Raji (cell line): ENCODE data around the gene DVL3.

Source experiments
- POLR2A ChIP-seq: IDR thresholded peaks from 2 replicates; pipeline ENCODE4 v1.6.1; 2011; ENCODE audit warnings: low read depth, low read length, control low read depth; ENCODE audit not compliant: insufficient read depth

DVL3 gene

DNA sequence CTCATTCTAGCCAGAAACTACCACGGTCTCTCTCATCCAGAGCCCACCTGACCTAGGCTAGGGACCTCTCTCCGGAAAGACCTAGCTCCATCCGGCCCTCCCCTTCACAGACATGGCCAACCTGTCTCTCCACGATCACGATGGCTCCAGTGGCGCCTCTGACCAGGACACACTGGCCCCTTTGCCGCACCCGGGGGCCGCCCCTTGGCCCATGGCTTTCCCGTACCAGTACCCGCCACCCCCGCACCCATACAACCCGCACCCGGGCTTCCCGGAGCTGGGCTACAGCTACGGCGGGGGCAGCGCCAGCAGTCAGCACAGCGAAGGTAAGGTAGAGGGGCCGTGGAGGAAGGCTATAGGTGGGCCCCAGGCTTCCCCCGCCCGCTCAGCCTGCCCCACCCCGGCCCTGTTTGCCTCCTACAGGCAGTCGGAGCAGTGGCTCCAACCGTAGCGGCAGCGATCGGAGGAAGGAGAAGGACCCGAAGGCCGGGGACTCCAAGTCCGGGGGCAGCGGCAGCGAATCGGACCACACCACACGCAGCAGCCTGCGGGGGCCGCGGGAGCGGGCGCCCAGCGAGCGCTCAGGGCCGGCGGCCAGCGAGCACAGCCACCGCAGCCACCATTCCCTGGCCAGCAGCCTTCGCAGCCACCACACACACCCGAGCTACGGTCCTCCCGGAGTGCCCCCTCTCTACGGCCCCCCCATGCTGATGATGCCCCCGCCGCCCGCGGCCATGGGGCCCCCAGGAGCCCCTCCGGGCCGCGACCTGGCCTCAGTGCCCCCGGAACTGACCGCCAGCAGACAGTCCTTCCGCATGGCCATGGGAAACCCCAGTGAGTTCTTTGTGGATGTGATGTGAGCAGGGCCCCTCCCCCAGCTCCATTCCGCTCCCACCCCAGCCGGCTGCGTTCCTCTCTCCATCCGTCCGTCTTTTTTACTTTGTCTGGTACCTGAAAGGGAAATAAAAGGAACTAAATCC is 15.0 kb downstream of the DVL3 start:
- no peak for TF ChIP-seq POLR2A

DNA sequence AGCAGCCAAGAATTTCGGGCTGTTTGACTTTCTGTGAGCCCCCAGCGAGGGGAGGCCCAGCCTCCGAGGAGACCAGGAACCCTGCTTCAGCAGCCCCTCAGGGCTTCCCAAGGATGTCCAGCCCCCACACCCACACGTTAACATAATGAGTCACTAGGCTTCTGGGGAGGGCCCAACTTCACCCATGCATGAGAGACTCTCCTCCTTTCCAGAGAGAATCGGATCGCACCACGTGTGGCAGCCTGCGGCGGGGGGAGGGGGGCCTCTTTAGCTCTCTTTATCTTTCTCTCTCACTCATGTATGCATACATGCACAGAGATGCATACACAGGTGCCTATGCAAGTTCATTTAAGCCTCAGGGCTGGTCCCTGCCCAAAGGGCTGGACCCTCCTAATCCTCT is 16.4 kb downstream of the DVL3 start:
- no peak for TF ChIP-seq POLR2A

DNA sequence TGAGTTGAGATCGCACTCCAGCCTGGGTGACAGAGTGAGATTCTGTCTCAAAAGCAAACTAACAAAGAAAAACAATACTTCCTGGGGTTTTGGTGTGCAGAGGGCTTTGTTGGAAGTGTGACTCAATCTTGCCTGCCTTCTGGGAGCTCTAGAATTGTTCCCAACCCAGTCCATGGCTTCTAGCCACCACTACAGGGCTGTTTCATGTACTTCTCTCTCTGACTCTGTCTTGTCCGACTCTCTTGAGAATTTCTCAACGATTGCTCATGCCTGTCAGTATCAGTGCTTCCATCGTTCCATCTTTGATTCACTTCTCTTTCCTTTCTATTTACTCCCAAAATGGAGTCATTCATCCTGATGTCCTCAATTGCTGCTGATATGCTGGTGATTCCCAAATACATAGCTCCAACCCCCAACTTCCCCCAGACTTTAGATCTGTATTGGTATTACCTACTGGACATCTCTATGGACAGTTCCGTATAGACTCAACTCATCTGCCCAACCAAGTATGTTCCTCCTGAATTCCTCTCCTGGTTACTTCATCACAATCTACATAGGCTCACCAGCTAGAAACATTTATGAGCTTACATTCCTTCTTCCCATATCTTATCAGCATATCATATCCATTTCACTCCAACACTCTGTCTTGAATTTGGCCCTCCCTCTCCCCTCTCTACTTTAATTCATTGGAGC is 17.6 kb downstream of the DVL3 start:
- no peak for TF ChIP-seq POLR2A

DNA sequence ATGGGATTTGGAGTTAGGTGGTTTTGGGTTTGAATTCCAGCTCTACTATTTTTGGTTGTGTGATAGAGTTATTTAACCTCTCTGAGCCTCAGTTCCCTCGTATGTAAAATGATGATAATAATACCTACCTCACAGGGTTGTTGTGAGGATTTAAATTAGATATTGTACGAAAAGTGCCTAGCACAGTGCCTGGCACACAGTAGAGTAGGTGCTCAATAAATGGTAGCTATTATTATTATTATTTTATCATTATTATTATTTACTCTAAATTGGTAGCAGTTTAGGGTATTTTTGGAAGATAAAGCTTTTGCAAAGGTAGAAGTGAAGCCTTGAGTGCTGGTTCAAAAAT is 18.2 kb downstream of the DVL3 start:
- no peak for TF ChIP-seq POLR2A

DNA sequence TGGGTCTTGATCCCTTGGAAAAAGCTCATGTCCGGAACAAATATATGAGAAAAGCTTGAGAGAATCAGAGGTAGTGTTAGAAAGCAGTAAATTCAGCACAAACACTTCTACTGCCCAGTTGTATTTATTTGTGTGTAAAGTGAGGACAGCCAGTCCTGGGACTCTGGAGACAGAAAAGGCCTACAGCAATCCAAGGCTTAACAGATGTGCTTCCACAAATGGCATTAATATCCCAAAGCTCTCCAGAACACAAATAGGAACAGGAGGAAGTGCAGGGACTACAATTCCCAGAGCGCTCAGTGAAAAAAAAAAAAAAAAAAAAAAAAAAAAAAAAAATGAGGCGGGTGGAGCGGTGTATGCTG is 19.1 kb downstream of the DVL3 start:
- TF ChIP-seq POLR2A, result no peak

DNA sequence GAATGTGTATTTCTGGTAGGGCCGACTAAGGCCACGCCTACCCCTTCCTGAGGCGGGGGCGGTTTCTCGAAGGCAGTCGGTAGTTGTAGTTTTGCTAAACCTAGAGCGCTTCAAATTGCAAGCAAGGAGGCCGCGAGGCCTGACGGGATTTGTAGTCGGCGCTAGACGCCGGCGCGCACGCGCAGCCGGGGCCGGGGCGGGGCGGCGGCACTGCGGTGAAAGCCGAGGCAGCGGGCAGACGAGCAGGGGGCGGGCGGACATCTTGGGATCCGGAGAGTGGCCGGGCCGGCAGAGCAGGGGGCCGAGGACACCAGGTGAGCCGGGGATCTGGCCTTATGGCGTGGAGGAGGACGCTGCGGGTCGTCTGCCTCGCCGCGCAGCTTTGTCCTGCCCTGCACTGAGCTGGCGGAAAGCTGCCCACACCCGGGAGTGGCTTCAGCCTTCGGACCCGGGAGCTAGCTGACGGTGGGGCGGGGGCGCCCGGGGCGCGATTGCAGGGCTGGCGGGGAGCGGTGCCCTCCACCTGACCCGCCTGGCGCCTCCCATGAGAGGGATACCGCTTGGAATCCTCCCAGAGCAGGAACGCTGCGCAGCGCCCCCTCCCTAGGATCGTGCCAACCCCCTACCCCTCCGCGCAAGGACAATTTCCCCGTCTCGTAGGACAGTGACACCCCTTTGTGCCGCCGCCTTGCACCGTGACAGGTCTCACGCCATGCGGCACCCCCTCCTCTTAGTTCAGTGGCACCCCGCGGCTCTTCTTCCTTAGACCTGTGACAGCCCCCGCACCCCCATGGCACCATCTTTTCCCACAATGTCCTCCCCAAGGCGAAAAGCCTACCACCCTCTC is 19.7 kb downstream of the DVL3 start, which contains the start of gene AP2M1:
AP2M1 (plus strand) TSS at position 210 of the 847 bp plus-strand sequence. CDS start 2,139 bp downstream, outside the sequence.
- peak; percentile 92 for TF ChIP-seq POLR2A

DNA sequence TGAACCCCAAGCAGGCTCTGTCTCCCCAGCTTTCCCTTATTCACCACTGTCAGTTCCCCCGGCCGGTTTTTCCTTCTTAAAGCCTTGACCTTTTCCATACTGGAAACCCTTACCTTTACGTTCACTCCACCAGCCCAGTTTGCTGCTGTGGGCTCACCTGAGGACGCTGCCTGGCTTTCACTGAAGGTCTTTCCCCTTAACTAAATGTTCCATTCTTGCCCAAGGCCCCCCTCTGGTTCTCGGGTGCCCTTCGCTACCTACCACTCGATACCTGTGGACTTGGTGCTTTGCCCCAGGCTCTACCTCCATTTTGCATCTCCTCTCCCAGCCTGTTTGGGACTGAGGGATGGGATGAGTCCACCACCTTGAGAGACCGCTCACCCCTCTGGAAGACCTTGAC is 20.3 kb downstream of the DVL3 start:
- no peak for TF ChIP-seq POLR2A

DNA sequence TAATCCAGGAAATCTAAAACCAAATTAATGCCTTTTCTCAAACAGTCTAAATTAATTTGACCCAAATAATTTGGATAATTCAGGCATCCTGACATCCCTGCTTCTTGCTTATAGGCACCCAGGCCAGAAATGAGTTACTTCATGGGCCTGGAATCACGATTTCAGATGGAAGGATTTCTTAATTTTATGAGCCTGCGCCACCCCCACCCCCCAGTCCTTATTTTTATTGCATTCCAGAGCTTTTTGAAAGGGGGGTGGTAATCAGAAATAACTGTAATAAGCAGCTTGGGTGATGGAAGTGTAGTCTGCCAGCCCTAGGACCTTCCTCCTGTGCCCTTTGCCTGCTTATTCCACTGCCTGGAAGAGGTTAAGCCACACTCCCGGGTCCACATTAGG is 20.8 kb downstream of the DVL3 start:
- TF ChIP-seq POLR2A, result no peak

DNA sequence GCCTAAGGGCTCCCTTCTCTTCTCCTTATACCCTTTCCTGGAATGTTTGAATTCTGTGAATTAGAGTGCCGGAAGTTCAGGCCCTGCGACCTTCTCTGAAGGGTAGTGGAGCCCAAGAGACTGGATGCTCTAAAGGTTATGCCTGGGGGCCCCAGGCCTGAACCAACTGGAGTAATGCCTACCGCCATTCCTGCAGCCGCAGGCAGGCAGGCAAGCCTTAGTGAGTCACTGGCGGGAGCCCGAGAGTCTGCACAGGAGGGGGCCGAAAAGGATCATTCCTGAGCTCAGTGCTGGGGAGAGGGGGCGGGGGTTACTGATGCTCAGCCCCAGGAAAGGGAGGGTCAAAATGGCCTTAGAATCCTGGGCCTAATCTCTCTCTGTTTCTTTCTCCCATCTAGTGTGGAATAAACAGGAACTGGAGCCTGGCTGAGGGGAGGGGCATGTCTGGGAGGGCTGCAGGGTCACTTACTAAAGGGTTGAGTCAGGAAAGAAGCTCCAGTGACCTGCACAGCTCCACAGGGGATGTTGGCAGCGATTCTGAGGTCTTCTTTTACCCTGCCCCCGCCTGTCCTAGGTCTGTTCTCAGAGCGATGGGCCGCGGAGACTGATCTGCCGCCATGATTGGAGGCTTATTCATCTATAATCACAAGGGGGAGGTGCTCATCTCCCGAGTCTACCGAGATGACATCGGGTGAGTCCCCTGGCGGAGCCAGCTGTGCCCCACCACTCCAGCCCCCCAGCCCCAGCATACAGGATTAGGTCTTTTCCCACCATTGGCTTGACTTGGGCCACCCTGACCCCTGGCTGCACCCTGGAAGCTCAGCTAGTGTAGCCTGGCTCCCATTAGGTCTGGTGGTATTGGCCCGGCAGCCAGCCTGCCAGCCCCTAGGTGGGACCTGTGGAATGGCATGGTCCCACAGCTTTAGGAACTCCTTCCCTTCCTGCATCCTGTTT is 21.5 kb downstream of the DVL3 start:
- no peak for TF ChIP-seq POLR2A

DNA sequence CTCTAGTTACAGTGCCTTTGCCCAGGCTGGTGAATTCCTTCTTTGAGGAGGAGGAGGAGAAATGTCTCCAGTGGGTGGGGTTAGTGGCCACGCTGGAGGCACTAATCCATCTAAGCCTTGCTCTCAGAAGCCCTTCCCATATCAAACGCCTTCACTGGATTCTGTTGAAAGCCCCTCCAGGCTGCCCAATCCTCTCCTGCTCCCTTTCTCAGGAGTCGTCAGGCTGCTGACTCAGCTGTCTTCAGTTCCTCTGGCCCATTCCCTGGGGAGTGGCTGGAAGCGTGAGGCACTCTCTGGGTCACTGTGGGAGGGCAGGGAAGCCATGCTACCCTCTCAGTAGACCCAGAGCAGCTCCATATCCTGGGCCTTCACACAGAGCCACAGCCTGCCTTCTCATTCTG is 22.2 kb downstream of the DVL3 start:
- TF ChIP-seq POLR2A, result no peak

DNA sequence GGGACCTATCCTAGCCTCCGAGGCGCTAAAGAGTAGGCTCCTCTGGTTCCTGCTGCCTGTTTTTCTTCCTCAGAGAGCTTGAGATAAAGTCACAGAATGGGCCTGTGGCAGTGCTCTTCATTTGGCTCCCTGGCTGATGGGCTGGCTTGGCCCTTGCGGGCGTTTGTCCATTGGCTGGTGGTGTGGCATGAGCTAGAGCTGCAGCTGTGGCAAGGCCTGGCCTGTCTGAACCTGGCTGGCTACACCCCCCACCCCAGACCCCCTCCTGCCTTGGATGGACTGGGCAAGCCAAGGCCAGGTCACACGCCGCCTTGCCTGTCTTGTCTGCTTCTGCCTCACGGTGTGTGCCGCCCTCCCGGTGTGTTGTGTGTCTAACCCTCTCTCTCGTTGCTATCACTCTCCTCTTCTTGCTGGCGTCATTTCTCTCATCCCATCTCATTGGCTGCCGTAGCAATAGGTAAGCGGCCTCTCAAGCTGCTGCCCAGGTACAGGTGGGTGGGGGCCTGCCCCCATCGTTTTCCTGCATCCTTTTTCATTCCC is 22.7 kb downstream of the DVL3 start:
- no peak for TF ChIP-seq POLR2A

DNA sequence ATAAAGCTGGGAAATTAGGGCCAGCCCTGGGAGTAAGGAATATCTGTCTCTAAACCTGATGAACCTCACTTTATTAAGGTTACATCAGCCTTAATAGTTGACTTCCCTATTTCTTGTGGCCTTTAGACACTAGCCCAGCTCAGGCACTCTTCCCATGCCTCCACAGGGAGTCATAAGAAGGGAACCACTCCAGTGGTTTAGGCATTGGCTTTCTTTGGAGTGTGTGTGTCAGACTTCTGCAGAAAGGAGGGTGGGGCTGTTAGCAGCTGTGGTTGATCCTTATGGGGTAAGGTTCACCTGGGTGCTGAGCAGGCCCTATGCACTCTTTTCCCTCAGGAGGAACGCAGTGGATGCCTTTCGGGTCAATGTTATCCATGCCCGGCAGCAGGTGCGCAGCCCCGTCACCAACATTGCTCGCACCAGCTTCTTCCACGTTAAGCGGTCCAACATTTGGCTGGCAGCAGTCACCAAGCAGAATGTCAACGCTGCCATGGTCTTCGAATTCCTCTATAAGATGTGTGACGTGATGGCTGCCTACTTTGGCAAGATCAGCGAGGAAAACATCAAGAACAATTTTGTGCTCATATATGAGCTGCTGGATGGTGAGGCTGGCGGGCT is 23.5 kb downstream of the DVL3 start:
- no peak for TF ChIP-seq POLR2A

DNA sequence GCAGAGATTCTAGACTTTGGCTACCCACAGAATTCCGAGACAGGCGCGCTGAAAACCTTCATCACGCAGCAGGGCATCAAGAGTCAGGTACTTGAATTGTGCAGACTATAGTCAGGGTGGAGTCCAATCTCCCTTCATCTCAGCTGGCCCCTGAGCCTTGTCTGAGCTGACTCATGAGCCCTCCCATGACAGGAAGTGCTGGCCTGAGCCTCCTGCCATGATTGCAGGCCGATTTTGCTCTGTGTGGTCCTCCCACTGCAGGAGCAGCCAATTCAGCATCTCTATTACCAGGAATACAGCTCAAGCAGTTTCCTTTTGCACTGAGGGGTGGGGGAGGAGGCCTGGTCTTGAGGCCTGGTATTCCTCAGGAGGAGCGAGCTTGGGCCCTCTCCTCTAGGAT is 25.0 kb downstream of the DVL3 start:
- no peak for TF ChIP-seq POLR2A

DNA sequence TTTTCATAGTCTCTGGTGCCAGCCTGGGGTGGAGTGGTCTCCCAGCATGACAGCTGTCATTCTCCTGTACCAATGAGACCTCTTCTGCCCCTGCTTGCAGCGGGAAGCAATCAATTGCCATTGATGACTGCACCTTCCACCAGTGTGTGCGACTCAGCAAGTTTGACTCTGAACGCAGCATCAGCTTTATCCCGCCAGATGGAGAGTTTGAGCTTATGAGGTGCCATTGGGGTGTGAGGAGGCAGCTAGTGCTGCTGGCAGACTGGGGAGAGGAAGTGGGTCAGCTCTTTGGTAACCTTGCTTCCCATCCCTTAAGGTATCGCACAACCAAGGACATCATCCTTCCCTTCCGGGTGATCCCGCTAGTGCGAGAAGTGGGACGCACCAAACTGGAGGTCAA is 26.4 kb downstream of the DVL3 start:
- TF ChIP-seq POLR2A, result no peak
